ENCODE measurements around the gene KCNIP4.

- TF ChIP-seq, protein P1, sequence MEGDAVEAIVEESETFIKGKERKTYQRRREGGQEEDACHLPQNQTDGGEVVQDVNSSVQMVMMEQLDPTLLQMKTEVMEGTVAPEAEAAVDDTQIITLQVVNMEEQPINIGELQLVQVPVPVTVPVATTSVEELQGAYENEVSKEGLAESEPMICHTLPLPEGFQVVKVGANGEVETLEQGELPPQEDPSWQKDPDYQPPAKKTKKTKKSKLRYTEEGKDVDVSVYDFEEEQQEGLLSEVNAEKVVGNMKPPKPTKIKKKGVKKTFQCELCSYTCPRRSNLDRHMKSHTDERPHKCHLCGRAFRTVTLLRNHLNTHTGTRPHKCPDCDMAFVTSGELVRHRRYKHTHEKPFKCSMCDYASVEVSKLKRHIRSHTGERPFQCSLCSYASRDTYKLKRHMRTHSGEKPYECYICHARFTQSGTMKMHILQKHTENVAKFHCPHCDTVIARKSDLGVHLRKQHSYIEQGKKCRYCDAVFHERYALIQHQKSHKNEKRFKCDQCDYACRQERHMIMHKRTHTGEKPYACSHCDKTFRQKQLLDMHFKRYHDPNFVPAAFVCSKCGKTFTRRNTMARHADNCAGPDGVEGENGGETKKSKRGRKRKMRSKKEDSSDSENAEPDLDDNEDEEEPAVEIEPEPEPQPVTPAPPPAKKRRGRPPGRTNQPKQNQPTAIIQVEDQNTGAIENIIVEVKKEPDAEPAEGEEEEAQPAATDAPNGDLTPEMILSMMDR (conservative IDR thresholded peaks at IDR 0.05; ENCODE audit: low read depth in 2 of 2): no peak
- no peak for TF ChIP-seq JUNB (IDR thresholded peaks at IDR 0.05; ENCODE audit: unreplicated experiment)
- TF ChIP-seq ETS1 (IDR thresholded peaks at IDR 0.05): no peak
- TF ChIP-seq EZH2phosphoT487 (IDR thresholded peaks at IDR 0.05; ENCODE audit: unreplicated experiment): no peak
These were observed 66.3 kb downstream of the KCNIP4 start for GRCh38 chr4:21882051-21882839.
